ENCODE data around the gene HRAS.

The HRAS gene

GRCh38 chr11:567011-567628 is 31.7 kb upstream of the HRAS start:
- no peak for DNase-seq (ENCODE audit: low spot score)

GRCh38 chr11:565921-566509 is 30.6 kb upstream of the HRAS start:
- no peak for DNase-seq (ENCODE audit: low spot score)

- no peak for DNase-seq (ENCODE audit: low spot score)
Measured at GRCh38 chr11:563812-564578, 28.6 kb upstream of the HRAS start.

- DNase-seq (ENCODE audit: low spot score) = no peak
Measured at GRCh38 chr11:563066-563811, 27.9 kb upstream of the HRAS start.

- DNase-seq (ENCODE audit: low spot score) = no peak
Measured at GRCh38 chr11:562046-562645, 26.8 kb upstream of the HRAS start.

GRCh38 chr11:561148-562003 is 26.0 kb upstream of the HRAS start:
- no peak for DNase-seq (ENCODE audit: low spot score)

GRCh38 chr11:560305-561147 is 25.1 kb upstream of the HRAS start, which contains the start of the genes LMNTD2 and RASSF7:
Gene LMNTD2, minus strand, starts transcription at chr11:560738. Its CDS starts 22 bp downstream, at chr11:560716.
Gene RASSF7, plus strand, starts transcription at chr11:560970. Its CDS starts 799 bp downstream, at chr11:561769.
- DNase-seq (ENCODE audit: low spot score) = peak; percentile 95

- no peak for DNase-seq (ENCODE audit: low spot score)
Measured at GRCh38 chr11:559712-560304, 24.4 kb upstream of the HRAS start.

- DNase-seq (ENCODE audit: low spot score) = no peak
Measured at GRCh38 chr11:559020-559620, 23.7 kb upstream of the HRAS start.

GRCh38 chr11:558503-558902 is 23.1 kb upstream of the HRAS start:
- DNase-seq (ENCODE audit: low spot score) = no peak

GRCh38 chr11:557328-558132 is 22.2 kb upstream of the HRAS start:
- DNase-seq (ENCODE audit: low spot score) = no peak

- DNase-seq (ENCODE audit: low spot score) = no peak
Measured at GRCh38 chr11:556662-557256, 21.4 kb upstream of the HRAS start.

GRCh38 chr11:555780-556661 is 20.6 kb upstream of the HRAS start:
- DNase-seq (ENCODE audit: low spot score) = no peak

GRCh38 chr11:555227-555779 is 19.9 kb upstream of the HRAS start:
- DNase-seq (ENCODE audit: low spot score) = no peak

- peak; percentile 80 for DNase-seq (ENCODE audit: low spot score)
Measured at GRCh38 chr11:554428-555226, 19.3 kb upstream of the HRAS start.

GRCh38 chr11:553988-554340 is 18.6 kb upstream of the HRAS start:
- no peak for DNase-seq (ENCODE audit: low spot score)
